ENCODE data around the gene FARSA.

The FARSA gene

GRCh38 chr19:12888006-12888603, 45.4 kb downstream of the FARSA start:
- no peak for DNase-seq

- no peak for DNase-seq
These were observed 46.4 kb downstream of the FARSA start, which contains the start of gene KLF1 for GRCh38 chr19:12886969-12887747. Gene KLF1 (minus strand): TSS chr19:12887201. CDS start chr19:12887140, 61 bp downstream.

- no peak for DNase-seq
These were observed 46.9 kb downstream of the FARSA start for GRCh38 chr19:12886651-12886968.

GRCh38 chr19:12885749-12886650, 47.5 kb downstream of the FARSA start:
- no peak for DNase-seq

GRCh38 chr19:12884926-12885748, 48.4 kb downstream of the FARSA start:
- DNase-seq = no peak

- DNase-seq = no peak
These were observed 48.9 kb downstream of the FARSA start for GRCh38 chr19:12884627-12884925.

- no peak for DNase-seq
These were observed 49.3 kb downstream of the FARSA start for GRCh38 chr19:12884202-12884601.

GRCh38 chr19:12882589-12882988, 50.9 kb downstream of the FARSA start:
- DNase-seq = no peak

- DNase-seq = peak; percentile 93
These were observed 52.2 kb downstream of the FARSA start, which contains the start of gene DNASE2 for GRCh38 chr19:12881172-12881808. Gene DNASE2 (minus strand): TSS chr19:12881449. CDS start chr19:12881375, 74 bp downstream.

- DNase-seq = no peak
These were observed 52.9 kb downstream of the FARSA start for GRCh38 chr19:12880551-12881171.

GRCh38 chr19:12875086-12875485, 58.4 kb downstream of the FARSA start:
- no peak for DNase-seq

GRCh38 chr19:12873891-12874745, 59.4 kb downstream of the FARSA start:
- no peak for DNase-seq

- no peak for DNase-seq
These were observed 60.3 kb downstream of the FARSA start for GRCh38 chr19:12872941-12873890.

Data from left hindlimb (tissue), 1 donor.